ENCODE results near the gene DDX49.

The DDX49 gene

DNA sequence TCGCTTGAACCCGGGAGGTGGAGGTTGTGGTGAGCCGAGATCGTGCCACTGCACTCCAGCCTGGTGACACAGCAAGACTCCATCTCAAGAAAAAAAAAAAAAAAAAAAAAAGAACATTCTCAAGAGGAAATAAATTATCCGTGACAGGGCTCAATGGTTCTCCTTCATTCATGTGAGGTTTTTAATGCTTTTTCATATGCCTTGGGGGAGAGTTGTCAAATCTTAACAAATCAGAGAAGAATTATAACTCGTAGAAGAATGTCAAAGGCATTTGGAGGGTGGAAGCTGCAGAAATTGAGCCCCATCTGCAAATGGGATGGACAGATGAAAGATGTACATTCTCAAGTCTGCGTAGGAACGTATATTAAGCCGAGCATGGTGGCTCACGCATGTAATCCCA, 56.4 kb downstream of the DDX49 start:
- DNase-seq (ENCODE audit: low spot score): no peak

All from hematopoietic multipotent progenitor cell treated with erythropoietin and hydrocortisone succinate and interleukin-3 and kit ligand, for 15 days (in vitro differentiated cells).